SU-DHL-6 (cell line): ENCODE data around the gene SYTL5.

ENCODE experiments used
- EZH2phosphoT487 ChIP-seq: fragments of 200-600 bp; sonication (generic), shearing (Covaris generic); conservative IDR thresholded peaks from 2 replicates; pipeline ENCODE4 v1.6.1; 2018; ENCODE audit warnings: mild to moderate bottlenecking, antibody characterized with exemption, low read length, moderate library complexity, mixed read lengths
- TF ChIP-seq, protein P1 (sequence below): fragments of 200-600 bp; sonication (generic); IDR thresholded peaks from one replicate; pipeline ENCODE4 v1.5.1; 2017; ENCODE audit warnings: antibody characterized with exemption, mild to moderate bottlenecking, low read length, moderate library complexity; ENCODE audit not compliant: insufficient read depth, poor library complexity, severe bottlenecking

DNA sequence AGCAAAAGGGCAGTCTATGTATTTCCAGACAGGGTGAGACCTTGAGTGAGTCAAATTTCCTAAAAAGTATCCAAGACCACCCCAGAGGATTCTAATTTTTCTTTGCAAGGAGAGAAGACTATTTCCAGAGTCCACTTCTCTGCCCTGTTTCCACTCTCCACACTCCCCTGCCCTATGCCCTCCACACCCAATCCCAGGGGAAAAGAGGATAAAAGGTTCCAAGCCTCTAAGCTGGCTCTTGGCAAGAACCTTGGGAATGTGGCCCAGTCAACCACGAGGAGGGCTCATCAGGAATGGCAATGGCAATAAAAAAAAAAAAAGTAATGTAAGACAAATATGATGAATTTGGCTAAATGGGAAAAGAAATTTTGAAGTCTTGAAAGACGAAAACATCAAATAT lies 148.5 kb downstream of the SYTL5 start:
- TF ChIP-seq, protein P1, sequence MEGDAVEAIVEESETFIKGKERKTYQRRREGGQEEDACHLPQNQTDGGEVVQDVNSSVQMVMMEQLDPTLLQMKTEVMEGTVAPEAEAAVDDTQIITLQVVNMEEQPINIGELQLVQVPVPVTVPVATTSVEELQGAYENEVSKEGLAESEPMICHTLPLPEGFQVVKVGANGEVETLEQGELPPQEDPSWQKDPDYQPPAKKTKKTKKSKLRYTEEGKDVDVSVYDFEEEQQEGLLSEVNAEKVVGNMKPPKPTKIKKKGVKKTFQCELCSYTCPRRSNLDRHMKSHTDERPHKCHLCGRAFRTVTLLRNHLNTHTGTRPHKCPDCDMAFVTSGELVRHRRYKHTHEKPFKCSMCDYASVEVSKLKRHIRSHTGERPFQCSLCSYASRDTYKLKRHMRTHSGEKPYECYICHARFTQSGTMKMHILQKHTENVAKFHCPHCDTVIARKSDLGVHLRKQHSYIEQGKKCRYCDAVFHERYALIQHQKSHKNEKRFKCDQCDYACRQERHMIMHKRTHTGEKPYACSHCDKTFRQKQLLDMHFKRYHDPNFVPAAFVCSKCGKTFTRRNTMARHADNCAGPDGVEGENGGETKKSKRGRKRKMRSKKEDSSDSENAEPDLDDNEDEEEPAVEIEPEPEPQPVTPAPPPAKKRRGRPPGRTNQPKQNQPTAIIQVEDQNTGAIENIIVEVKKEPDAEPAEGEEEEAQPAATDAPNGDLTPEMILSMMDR, result no peak
- no peak for TF ChIP-seq EZH2phosphoT487
